CD4-positive, alpha-beta T cell (primary cell): ENCODE data around the gene SCRN1. TPM values are rescaled to one million over a fixed set of nuclear protein-coding genes. Genes with fewer than 3 reads are reported as not detected.

Source experiments
- ATAC-seq: fragments of 200-7000 bp; cut with Tn5 transposase; one replicate; pipeline ENCODE4 v1.10.0; 2022; ENCODE audit warnings: mild to moderate bottlenecking; ENCODE audit not compliant: poor library complexity
- CTCF ChIA-PET: fragments of 350-600 bp; sonication (Branson Sonifier 250); formaldehyde crosslinking; loops from one replicate; lab custom pipeline; 2021; ENCODE audit warnings: antibody characterized with exemption, inconsistent platforms; lab: Charles Lee
- POLR2A ChIA-PET: fragments of 350-600 bp; sonication (Branson Sonifier 250); formaldehyde crosslinking; loops from one replicate; lab custom pipeline; 2021; ENCODE audit warnings: antibody characterized with exemption, inconsistent platforms; lab: Charles Lee
- DNase-seq, 14 experiments: peaks; one replicate each; pipeline ENCODE4 v3.0.0-alpha.2; 2013 to 2020; ENCODE audit warnings: mixed read lengths in 2 of 14
- H3K27ac ChIP-seq, 2 donors: one replicate each; pipeline versions ENCODE4 v1.5.1 to v1.7.0; 2013; ENCODE audit warnings: low read length in 2 of 2, low read depth in 1 of 2, mild to moderate bottlenecking in 1 of 2
- H3K27me3 ChIP-seq, 2 experiments: 1 replicate in 1 of 2; 2 replicates in 1 of 2; pipeline versions ENCODE4 v1.6.1 to v1.7.0; 2013; ENCODE audit warnings: low read length in 2 of 2, control low read depth in 1 of 2, mild to moderate bottlenecking in 1 of 2, moderate library complexity in 1 of 2; ENCODE audit not compliant: insufficient read depth in 2 of 2, control insufficient read depth in 1 of 2
- H3K36me3 ChIP-seq: one replicate; pipeline ENCODE4 v1.6.1; 2013; ENCODE audit warnings: low read length, control low read depth; ENCODE audit not compliant: insufficient read depth
- H3K4me1 ChIP-seq: one replicate; pipeline ENCODE4 v1.6.1; 2013; ENCODE audit warnings: low read length, control low read depth; ENCODE audit not compliant: insufficient read depth
- H3K4me3 ChIP-seq: one replicate; pipeline ENCODE4 v1.5.1; 2013; ENCODE audit warnings: mild to moderate bottlenecking, low read length, moderate library complexity
- H3K9me3 ChIP-seq, 2 experiments: 1 replicate in 1 of 2; 2 replicates in 1 of 2; pipeline versions ENCODE4 v1.6.1 to v1.7.0; 2013; ENCODE audit warnings: low read length in 2 of 2, mild to moderate bottlenecking in 2 of 2, control low read depth in 1 of 2, moderate library complexity in 1 of 2; ENCODE audit not compliant: control insufficient read depth in 1 of 2, insufficient read depth in 1 of 2
- H3K27ac Mint-ChIP-seq: one replicate; pipeline ENCODE4 v1.8.0; 2020; ENCODE audit warnings: mixed read lengths
- H3K27me3 Mint-ChIP-seq: one replicate; pipeline ENCODE4 v1.8.0; 2021; ENCODE audit warnings: mixed read lengths
- H3K36me3 Mint-ChIP-seq: one replicate; pipeline ENCODE4 v1.8.0; 2021; ENCODE audit warnings: low read depth, mixed read lengths
- H3K4me1 Mint-ChIP-seq: one replicate; pipeline ENCODE4 v1.8.0; 2021; ENCODE audit warnings: low read depth, mixed read lengths
- H3K4me3 Mint-ChIP-seq: one replicate; pipeline ENCODE4 v1.8.0; 2020; ENCODE audit warnings: mild to moderate bottlenecking, mixed read lengths
- H3K9me3 Mint-ChIP-seq: one replicate; pipeline ENCODE4 v1.8.0; 2020; ENCODE audit warnings: mixed read lengths
- CTCF ChIP-seq: fragments of 200-600 bp; IDR thresholded peaks from one replicate; pipeline ENCODE4 v1.8.0; 2022; ENCODE audit warnings: antibody characterized with exemption, mild to moderate bottlenecking
- intact Hi-C, 2 experiments: fragments of 100-400 bp; cut with DNase I in 1 of 2; cut with micrococcal nuclease in 1 of 2; formaldehyde crosslinking; loops; one replicate each; pipeline versions ENCODE4 v1.15.1 to v1.9.0; 2023 to 2025; cut with DNase I, micrococcal nuclease
- total RNA-seq, 174 experiments: library from RNA in 2 of 174; stranded (reverse) in 2 of 174; gene quantifications; one replicate each; pipeline ENCODE4 v1.2.3 and lab custom pipeline; 2021 to 2026

SCRN1 gene
- total RNA-seq, 2 experiments from 2014 or later: 2.4 to 3.2 TPM

GRCh38 chr7:30010021-30010420 lies 20.4 kb upstream of the SCRN1 start:
- no peaks in the 10 kb centered on the region for H3K9me3 Mint-ChIP-seq
- Histone ChIP-seq H3K4me3 (no peak overlapping the region), H3K9me3 (no peaks in the 10 kb centered on the region), H3K36me3 (no peaks in the 10 kb centered on the region), H3K27me3 (no peaks in the 10 kb centered on the region), H3K27ac (no peak overlapping the region), H3K4me1 (no peaks in the 10 kb centered on the region)
- DNase-seq: no peak
- CTCF ChIA-PET: no interaction called here
- H3K27ac Mint-ChIP-seq: no peak overlapping the region
- peaks cover 12% of the 10 kb centered on the region for H3K36me3 Mint-ChIP-seq
- no peak overlapping the region for H3K4me3 Mint-ChIP-seq
- H3K27me3 Mint-ChIP-seq: peaks cover 5% of the 10 kb centered on the region
- intact Hi-C loops: no loop called here
- no peak for ATAC-seq
- no peaks in the 10 kb centered on the region for H3K4me1 Mint-ChIP-seq
- POLR2A ChIA-PET: no interaction called here
- TF ChIP-seq CTCF: no peak

- H3K27ac ChIP-seq: no peak overlapping the region
- H3K27ac Mint-ChIP-seq: no peak overlapping the region
- no peaks in the 10 kb centered on the region for H3K4me1 Mint-ChIP-seq
- ATAC-seq: no peak
- H3K4me1 ChIP-seq: no peaks in the 10 kb centered on the region
- peaks cover 2 to 3% of the 10 kb centered on the region in 2 experiments for H3K27me3 ChIP-seq
- peaks cover 18% of the 10 kb centered on the region for H3K27me3 Mint-ChIP-seq
- ChIA-PET CTCF (no interaction called here), POLR2A (interaction anchor here (0.6 kb wide), 1 partner anchor 1127 kb away, joined by 3 read pairs; no protein-coding TSS in a partner anchor)
- intact Hi-C loops: no loop called here
- no peaks in the 10 kb centered on the region for H3K9me3 ChIP-seq
- DNase-seq: no peak
- no peaks in the 10 kb centered on the region for H3K36me3 Mint-ChIP-seq
- H3K9me3 Mint-ChIP-seq: no peaks in the 10 kb centered on the region
- H3K4me3 Mint-ChIP-seq: no peak overlapping the region
- H3K36me3 ChIP-seq: no peaks in the 10 kb centered on the region
- TF ChIP-seq CTCF: no peak
- no peak overlapping the region for H3K4me3 ChIP-seq
These were observed 15.9 kb upstream of the SCRN1 start for GRCh38 chr7:30005464-30005863.

GRCh38 chr7:30003098-30003497 lies 13.5 kb upstream of the SCRN1 start:
- no peak for TF ChIP-seq CTCF
- Mint-ChIP-seq H3K27me3 (peaks cover 32% of the 10 kb centered on the region), H3K9me3 (no peaks in the 10 kb centered on the region), H3K36me3 (no peaks in the 10 kb centered on the region), H3K4me1 (no peaks in the 10 kb centered on the region), H3K4me3 (no peak overlapping the region), H3K27ac (no peak overlapping the region)
- intact Hi-C loops: no loop called here
- no peak for ATAC-seq
- H3K27me3 ChIP-seq: peaks cover 7% of the 10 kb centered on the region in 2 experiments
- no peak overlapping the region for H3K27ac ChIP-seq
- H3K36me3 ChIP-seq: no peaks in the 10 kb centered on the region
- no peaks in the 10 kb centered on the region for H3K4me1 ChIP-seq
- H3K9me3 ChIP-seq: no peaks in the 10 kb centered on the region
- no peak for DNase-seq
- no peak overlapping the region for H3K4me3 ChIP-seq
- ChIA-PET POLR2A (no interaction called here), CTCF (no interaction called here)
